GM18519 (cell line): ENCODE results near the gene MAGEB17.
"Not testable (repeated sequence)": the region's sequence is repeated elsewhere in the genome, so short reads cannot be mapped to it uniquely, and the experiment has no call there.

Experiments
- ATAC-seq: cut with Tn5 transposase; IDR thresholded peaks from one replicate; pipeline ENCODE4 v1.9.1; 2021; ENCODE audit warnings: mild to moderate bottlenecking, moderate library complexity; ENCODE audit not compliant: unreplicated experiment, low FRiP score

Gene MAGEB17

GRCh38 chrX:16167181-16167580, at the start of gene MAGEB17:
Gene MAGEB17, plus strand, starts transcription at chrX:16167481. Its CDS starts 2,902 bp downstream, at chrX:16170383.
- no peak for ATAC-seq

- ATAC-seq = peak; percentile 80
These were observed 47.7 kb upstream of the MAGEB17 start for GRCh38 chrX:16119353-16120220.

GRCh38 chrX:16120431-16120830, 46.9 kb upstream of the MAGEB17 start:
- ATAC-seq = no peak

GRCh38 chrX:16123222-16123786, 44.0 kb upstream of the MAGEB17 start, which contains the start of gene GRPR:
Gene GRPR, plus strand, starts transcription at chrX:16123565. Its CDS starts 389 bp downstream, at chrX:16123954.
- peak; percentile 57 for ATAC-seq

- no peak for ATAC-seq
These were observed 43.1 kb upstream of the MAGEB17 start for GRCh38 chrX:16124201-16124600.

GRCh38 chrX:16125520-16126149, 41.6 kb upstream of the MAGEB17 start:
- ATAC-seq = no peak

GRCh38 chrX:16130707-16131106, 36.6 kb upstream of the MAGEB17 start:
- no peak for ATAC-seq

GRCh38 chrX:16134936-16135335, 32.3 kb upstream of the MAGEB17 start:
- ATAC-seq = no peak

GRCh38 chrX:16136080-16136479, 31.2 kb upstream of the MAGEB17 start:
- no peak for ATAC-seq

GRCh38 chrX:16137416-16138107, 29.7 kb upstream of the MAGEB17 start:
- ATAC-seq = no peak

- ATAC-seq = no peak
These were observed 29.2 kb upstream of the MAGEB17 start for GRCh38 chrX:16138108-16138427.

- no peak for ATAC-seq
These were observed 26.8 kb upstream of the MAGEB17 start for GRCh38 chrX:16140448-16140847.

GRCh38 chrX:16140983-16141382, 26.3 kb upstream of the MAGEB17 start:
- ATAC-seq = no peak

GRCh38 chrX:16141422-16142245, 25.6 kb upstream of the MAGEB17 start:
- no peak for ATAC-seq

- no peak for ATAC-seq
These were observed 25.1 kb upstream of the MAGEB17 start for GRCh38 chrX:16142246-16142558.

GRCh38 chrX:16143968-16144367, 23.3 kb upstream of the MAGEB17 start:
- no peak for ATAC-seq

- ATAC-seq = no peak
These were observed 22.9 kb upstream of the MAGEB17 start for GRCh38 chrX:16144420-16144819.

- ATAC-seq = not testable (repeated sequence)
These were observed 22.2 kb upstream of the MAGEB17 start for GRCh38 chrX:16145093-16145492.

GRCh38 chrX:16145656-16146055, 21.6 kb upstream of the MAGEB17 start:
- ATAC-seq = no peak

- no peak for ATAC-seq
These were observed 18.4 kb upstream of the MAGEB17 start for GRCh38 chrX:16148896-16149295.
